HepG2 (cell line): ENCODE measurements around the gene RILP. TPM values are rescaled to one million over a fixed set of nuclear protein-coding genes. Genes with fewer than 3 reads are reported as not detected.

Experiments
- ATAC-seq: fragments of 200-7000 bp; cut with Tn5 transposase; 3 replicates; pipeline ENCODE4 v1.9.1; 2020; ENCODE audit warnings: mild to moderate bottlenecking, moderate library complexity
- BruUV-seq: library from RNA; stranded (reverse); fragments of 400-500 nt; replicated peaks from 2 replicates; lab custom pipeline; 2021; lab: Mats Ljungman, UMichigan
- CTCF ChIA-PET: fragments of 300-600 bp; formaldehyde crosslinking; extraction: SDS; loops from one replicate; lab custom pipeline; 2021; ENCODE audit warnings: low total read pairs, inconsistent platforms, low intra/inter-chr PET ratio; lab: Yijun Ruan, JAX
- POLR2A ChIA-PET: fragments of 350-600 bp; sonication (Branson Sonifier 250); formaldehyde crosslinking; loops from one replicate; lab custom pipeline; 2020; ENCODE audit warnings: antibody characterized with exemption, inconsistent platforms; lab: Yijun Ruan, JAX
- DNase-seq: peaks from one replicate; pipeline ENCODE4 v3.0.0-alpha.2; 2015; ENCODE audit warnings: low spot score
- FAIRE-seq: peaks from 3 replicates; lab custom pipeline; 2011; peaks lifted over from hg19 to GRCh38; lab: Jason Lieb, UNC
- H2AFZ ChIP-seq: one replicate; pipeline ENCODE4 v1.6.1; 2011; ENCODE audit warnings: low read length, inconsistent platforms
- H3K27ac ChIP-seq: fragments of 300-600 bp; 3 replicates; pipeline ENCODE4 v1.8.0; 2011; ENCODE audit warnings: mixed run types, mild to moderate bottlenecking, mixed read lengths, low read length, inconsistent platforms; ENCODE audit not compliant: insufficient read depth; ENCODE audit errors: extremely low read length
- H3K27me3 ChIP-seq, 2 experiments: fragments of 200-600 bp in 1 of 2; 2 replicates in 1 of 2; 3 replicates in 1 of 2; pipeline versions ENCODE4 v1.6.0 to v1.8.0; 2011; ENCODE audit warnings: low read length in 2 of 2, mild to moderate bottlenecking in 2 of 2, moderate library complexity in 2 of 2, inconsistent platforms in 1 of 2; ENCODE audit not compliant: insufficient read depth in 2 of 2, control insufficient read depth in 1 of 2
- H3K36me3 ChIP-seq, 2 experiments: fragments of 200-600 bp in 1 of 2; replicated peaks in 1 of 2; 2 replicates in 1 of 2; 3 replicates in 1 of 2; pipeline versions ENCODE4 v1.5.1 to v1.8.0; 2011; ENCODE audit warnings: low read length in 2 of 2, inconsistent platforms in 1 of 2; ENCODE audit not compliant: insufficient read depth in 2 of 2, control insufficient read depth in 1 of 2
- H3K4me1 ChIP-seq: 2 replicates; pipeline ENCODE4 v1.5.1; 2012; ENCODE audit warnings: low read length, inconsistent platforms; ENCODE audit not compliant: insufficient read depth
- H3K4me2 ChIP-seq: 2 replicates; pipeline ENCODE4 v1.6.0; 2011; ENCODE audit warnings: low read depth, low read length, inconsistent platforms
- H3K4me3 ChIP-seq, 3 experiments: fragments of 200-600 bp in 1 of 3; sonication (generic), shearing (Covaris generic) in 1 of 3; replicated peaks in 1 of 3; 2 replicates each; pipeline ENCODE4 v1.5.1; 2011 to 2016; ENCODE audit warnings: low read length in 3 of 3, inconsistent platforms in 2 of 3, low read depth in 2 of 3, mild to moderate bottlenecking in 2 of 3, control low read depth in 1 of 3, mixed read lengths in 1 of 3; ENCODE audit not compliant: insufficient read depth in 1 of 3
- H3K79me2 ChIP-seq: one replicate; pipeline ENCODE4 v1.6.1; 2011; ENCODE audit warnings: low read length, inconsistent platforms; ENCODE audit not compliant: insufficient read depth
- H3K9ac ChIP-seq: 2 replicates; pipeline ENCODE4 v1.6.0; 2011; ENCODE audit warnings: mild to moderate bottlenecking, low read depth, low read length, inconsistent platforms; ENCODE audit not compliant: insufficient read depth
- H3K9me3 ChIP-seq: 2 replicates; pipeline ENCODE4 v1.5.1; 2012; ENCODE audit warnings: mild to moderate bottlenecking, low read length
- H4K20me1 ChIP-seq: 2 replicates; pipeline ENCODE4 v1.6.0; 2011; ENCODE audit warnings: inconsistent platforms, mild to moderate bottlenecking, low read length, moderate library complexity; ENCODE audit not compliant: insufficient read depth
- HIVEP1 ChIP-seq: sonication (generic); formaldehyde crosslinking; IDR thresholded peaks from 2 replicates; pipeline ENCODE4 v1.4.0; 2020; ENCODE audit warnings: mild to moderate bottlenecking, missing genetic modification reagents
- PAX8 ChIP-seq: sonication (generic); formaldehyde crosslinking; IDR thresholded peaks from 2 replicates; pipeline ENCODE4 v1.8.0; 2022; ENCODE audit warnings: mild to moderate bottlenecking, missing genetic modification reagents, borderline replicate concordance
- TGIF2 ChIP-seq: IDR thresholded peaks from 2 replicates; pipeline ENCODE4 v1.6.1; 2016; ENCODE audit warnings: control low read depth, missing compliant biosample characterization
- ZNF383 ChIP-seq: sonication (generic); formaldehyde crosslinking; IDR thresholded peaks from 2 replicates; pipeline ENCODE4 v1.4.0; 2020; ENCODE audit warnings: missing genetic modification reagents, mild to moderate bottlenecking, borderline replicate concordance
- WGBS: methylation state at CpG from one replicate; pipeline ENCODE4 v1.1.6; 2017; ENCODE audit warnings: low lambda C conversion rate; 5-methylcytosine and 5-hydroxymethylcytosine counted together
- in situ Hi-C: cut with HindIII; loops from 2 replicates; pipeline ENCODE4 v1.10.0; 2017; ENCODE audit warnings: low pct_unique_long_range_greater_than_20kb; ENCODE audit not compliant: extremely low pct_ligation_motif_present
- intact Hi-C: fragments of 100-400 bp; cut with micrococcal nuclease; formaldehyde crosslinking; loops from one replicate; pipeline ENCODE4 v1.10.0; 2022; ENCODE audit not compliant: unreplicated experiment
- polyA plus RNA-seq, 8 experiments: library from polyadenylated mRNA; depleted of rRNA in 3 of 8; stranded (reverse) in 7 of 8; unstranded in 1 of 8; fragments of >200 nt; fragmentation: Illumina TruSeq in 4 of 8; extraction: Trizol in 4 of 8; gene quantifications; 2 replicates each; pipeline versions ENCODE4 v1.2.1 to v1.2.3, GENCODE V29; 2011 to 2016; ENCODE audit warnings: low read depth in 4 of 8, missing spikeins in 1 of 8, mixed read lengths in 1 of 8; ENCODE audit not compliant: insufficient read depth in 1 of 8
- total RNA-seq, 5 experiments: library from RNA; depleted of rRNA; stranded (reverse); fragments of >200 nt; fragmentation: Illumina TruSeq; extraction: Trizol; gene quantifications; 2 replicates each; pipeline ENCODE4 v1.2.3, GENCODE V29; 2016; ENCODE audit warnings: low read depth in 1 of 5
- TF ChIP-seq, protein P1 (sequence below): sonication (generic); formaldehyde crosslinking; IDR thresholded peaks from 2 replicates; pipeline ENCODE4 v1.4.0; 2020; ENCODE audit warnings: mild to moderate bottlenecking, missing genetic modification reagents
- TF ChIP-seq, protein P2 (sequence below): conservative IDR thresholded peaks from 2 replicates; pipeline ENCODE4 v1.6.1; 2018; ENCODE audit warnings: missing genetic modification reagents
- TF ChIP-seq, protein P3 (sequence below): IDR thresholded peaks from 2 replicates; pipeline ENCODE4 v1.4.0; 2020; ENCODE audit warnings: mild to moderate bottlenecking, missing genetic modification reagents

Gene RILP
- total and polyA plus RNA-seq, 2 of the 13 experiments (the other 11 are each of a cell fraction or from before 2014, with no cell fraction given), result 6.6 to 8.1 TPM

DNA sequence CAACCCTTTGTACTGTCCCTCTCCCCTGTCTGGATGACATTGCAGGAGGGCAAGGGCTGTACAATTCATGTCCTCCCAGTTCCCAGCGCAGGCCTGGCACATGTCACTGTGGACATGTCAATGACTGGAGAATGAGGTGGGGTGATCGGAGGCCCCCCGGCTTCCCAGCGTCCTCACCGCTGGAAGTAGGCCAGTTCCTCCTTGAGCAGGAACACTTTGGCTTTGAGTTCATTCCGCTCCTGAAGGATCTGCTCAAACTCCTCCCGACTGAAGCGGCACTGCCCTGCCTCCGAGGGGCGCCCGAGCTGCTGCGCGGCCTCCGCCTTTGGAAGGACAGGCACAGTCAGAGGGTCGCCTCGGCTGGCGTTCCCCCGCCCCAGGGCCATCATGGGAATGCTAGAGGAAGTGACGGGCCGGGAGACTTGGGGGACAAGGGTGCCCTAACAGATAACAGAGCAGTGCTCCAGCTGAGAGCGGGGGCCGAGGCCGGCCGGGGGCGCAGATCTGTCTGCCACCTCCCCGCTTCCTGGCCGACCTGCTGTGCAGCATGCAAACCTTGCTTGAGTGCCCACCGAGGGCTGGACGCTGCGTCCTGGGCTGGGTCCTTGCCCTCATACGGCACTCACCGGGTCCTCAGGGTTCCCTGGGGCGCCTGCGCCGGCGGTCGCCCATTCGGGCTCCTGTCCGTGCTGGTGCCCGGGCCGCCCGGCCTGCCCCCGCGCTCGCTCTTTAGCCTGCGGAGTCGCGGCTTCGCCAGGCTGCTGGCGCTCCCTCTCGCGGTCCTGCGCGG lies 1.3 kb downstream of the RILP start (continued):
- TF ChIP-seq, protein P1, sequence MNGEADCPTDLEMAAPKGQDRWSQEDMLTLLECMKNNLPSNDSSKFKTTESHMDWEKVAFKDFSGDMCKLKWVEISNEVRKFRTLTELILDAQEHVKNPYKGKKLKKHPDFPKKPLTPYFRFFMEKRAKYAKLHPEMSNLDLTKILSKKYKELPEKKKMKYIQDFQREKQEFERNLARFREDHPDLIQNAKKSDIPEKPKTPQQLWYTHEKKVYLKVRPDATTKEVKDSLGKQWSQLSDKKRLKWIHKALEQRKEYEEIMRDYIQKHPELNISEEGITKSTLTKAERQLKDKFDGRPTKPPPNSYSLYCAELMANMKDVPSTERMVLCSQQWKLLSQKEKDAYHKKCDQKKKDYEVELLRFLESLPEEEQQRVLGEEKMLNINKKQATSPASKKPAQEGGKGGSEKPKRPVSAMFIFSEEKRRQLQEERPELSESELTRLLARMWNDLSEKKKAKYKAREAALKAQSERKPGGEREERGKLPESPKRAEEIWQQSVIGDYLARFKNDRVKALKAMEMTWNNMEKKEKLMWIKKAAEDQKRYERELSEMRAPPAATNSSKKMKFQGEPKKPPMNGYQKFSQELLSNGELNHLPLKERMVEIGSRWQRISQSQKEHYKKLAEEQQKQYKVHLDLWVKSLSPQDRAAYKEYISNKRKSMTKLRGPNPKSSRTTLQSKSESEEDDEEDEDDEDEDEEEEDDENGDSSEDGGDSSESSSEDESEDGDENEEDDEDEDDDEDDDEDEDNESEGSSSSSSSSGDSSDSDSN (CRISPR knock-in tag), result peak; percentile 32; the same call in 1 of the 2 replicates

DNA sequence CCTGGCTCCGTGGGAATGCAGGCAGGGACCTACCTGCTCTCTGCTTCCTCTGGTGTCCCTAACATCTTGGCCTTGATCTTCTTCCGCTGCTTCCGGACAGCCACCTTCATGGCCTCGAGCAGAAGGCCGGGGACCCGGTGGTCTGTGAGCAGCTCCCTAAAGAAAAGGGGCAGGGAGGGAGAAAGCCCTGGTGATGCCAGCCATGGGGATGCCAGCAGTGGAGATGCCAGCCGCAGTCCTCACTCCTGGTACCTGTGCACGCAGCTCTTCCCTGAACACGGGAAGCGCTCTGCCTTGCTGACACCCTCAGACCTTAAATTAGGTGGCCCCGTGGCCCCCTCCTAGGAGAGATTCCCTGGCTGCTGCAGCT lies 1.9 kb downstream of the RILP start:
- no peak for DNase-seq
- Histone ChIP-seq H2AFZ (no peak overlapping the region), H3K9ac (no peak overlapping the region), H3K36me3 (peaks cover 16 to 22% of the 10 kb centered on the region in 2 experiments; a peak in 4 of 5 replicates), H3K4me2 (0 out of 2 replicates have a peak overlapping the region, but pooled peaks have one; percentile 86), H3K27me3 (peaks cover 0 to 5% of the 10 kb centered on the region in 2 experiments; a peak in 1 of 5 replicates), H3K4me3 (peak overlapping the region in 1 of 3 experiments; percentile 76; a peak in 1 of 6 replicates), H3K79me2 (no peaks in the 10 kb centered on the region)
- POLR2A ChIA-PET, result interaction anchor here (1.5 to 3.0 kb wide), 4 partner anchors 18 to 163 kb away, joined by 4 to 42 read pairs (median 18); partner anchors contain the start of gene PRPF8
- no TSS peak for BruUV-seq
- TF ChIP-seq PAX8 (no peak), TGIF2 (CRISPR knock-in tag) (no peak), HIVEP1 (CRISPR knock-in tag) (no peak), ZNF383 (CRISPR knock-in tag) (no peak)
- TF ChIP-seq, protein P2, sequence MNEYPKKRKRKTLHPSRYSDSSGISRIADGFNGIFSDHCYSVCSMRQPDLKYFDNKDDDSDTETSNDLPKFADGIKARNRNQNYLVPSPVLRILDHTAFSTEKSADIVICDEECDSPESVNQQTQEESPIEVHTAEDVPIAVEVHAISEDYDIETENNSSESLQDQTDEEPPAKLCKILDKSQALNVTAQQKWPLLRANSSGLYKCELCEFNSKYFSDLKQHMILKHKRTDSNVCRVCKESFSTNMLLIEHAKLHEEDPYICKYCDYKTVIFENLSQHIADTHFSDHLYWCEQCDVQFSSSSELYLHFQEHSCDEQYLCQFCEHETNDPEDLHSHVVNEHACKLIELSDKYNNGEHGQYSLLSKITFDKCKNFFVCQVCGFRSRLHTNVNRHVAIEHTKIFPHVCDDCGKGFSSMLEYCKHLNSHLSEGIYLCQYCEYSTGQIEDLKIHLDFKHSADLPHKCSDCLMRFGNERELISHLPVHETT, result no peak
- TF ChIP-seq, protein P3, sequence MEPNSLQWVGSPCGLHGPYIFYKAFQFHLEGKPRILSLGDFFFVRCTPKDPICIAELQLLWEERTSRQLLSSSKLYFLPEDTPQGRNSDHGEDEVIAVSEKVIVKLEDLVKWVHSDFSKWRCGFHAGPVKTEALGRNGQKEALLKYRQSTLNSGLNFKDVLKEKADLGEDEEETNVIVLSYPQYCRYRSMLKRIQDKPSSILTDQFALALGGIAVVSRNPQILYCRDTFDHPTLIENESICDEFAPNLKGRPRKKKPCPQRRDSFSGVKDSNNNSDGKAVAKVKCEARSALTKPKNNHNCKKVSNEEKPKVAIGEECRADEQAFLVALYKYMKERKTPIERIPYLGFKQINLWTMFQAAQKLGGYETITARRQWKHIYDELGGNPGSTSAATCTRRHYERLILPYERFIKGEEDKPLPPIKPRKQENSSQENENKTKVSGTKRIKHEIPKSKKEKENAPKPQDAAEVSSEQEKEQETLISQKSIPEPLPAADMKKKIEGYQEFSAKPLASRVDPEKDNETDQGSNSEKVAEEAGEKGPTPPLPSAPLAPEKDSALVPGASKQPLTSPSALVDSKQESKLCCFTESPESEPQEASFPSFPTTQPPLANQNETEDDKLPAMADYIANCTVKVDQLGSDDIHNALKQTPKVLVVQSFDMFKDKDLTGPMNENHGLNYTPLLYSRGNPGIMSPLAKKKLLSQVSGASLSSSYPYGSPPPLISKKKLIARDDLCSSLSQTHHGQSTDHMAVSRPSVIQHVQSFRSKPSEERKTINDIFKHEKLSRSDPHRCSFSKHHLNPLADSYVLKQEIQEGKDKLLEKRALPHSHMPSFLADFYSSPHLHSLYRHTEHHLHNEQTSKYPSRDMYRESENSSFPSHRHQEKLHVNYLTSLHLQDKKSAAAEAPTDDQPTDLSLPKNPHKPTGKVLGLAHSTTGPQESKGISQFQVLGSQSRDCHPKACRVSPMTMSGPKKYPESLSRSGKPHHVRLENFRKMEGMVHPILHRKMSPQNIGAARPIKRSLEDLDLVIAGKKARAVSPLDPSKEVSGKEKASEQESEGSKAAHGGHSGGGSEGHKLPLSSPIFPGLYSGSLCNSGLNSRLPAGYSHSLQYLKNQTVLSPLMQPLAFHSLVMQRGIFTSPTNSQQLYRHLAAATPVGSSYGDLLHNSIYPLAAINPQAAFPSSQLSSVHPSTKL, result no peak
- TF ChIP-seq, all 625 proteins: peak for 0
- intact Hi-C loops (no loop called here), in situ Hi-C loops (no loop called here)
- H3K27ac ChIP-seq, result no peak overlapping the region
- CTCF ChIA-PET, result interaction anchor here (2.2 kb wide), 1 partner anchor 73 kb away, joined by 25 read pairs; no protein-coding TSS in a partner anchor
- no peak for ATAC-seq
- H3K9me3 ChIP-seq, result no peaks in the 10 kb centered on the region
- no peak for FAIRE-seq
- peaks cover 6% of the 10 kb centered on the region; the same call in 1 of the 2 replicates for H4K20me1 ChIP-seq
- H3K4me1 ChIP-seq, result peaks cover 71% of the 10 kb centered on the region
- 83% methylated on average over 9 of the region's 11 CpGs for whole genome bisulfite sequencing
